Small intestine (tissue), 16 donors: ENCODE measurements around the gene GOLGA8Q. TPM values are rescaled to one million over a fixed set of nuclear protein-coding genes. Genes with fewer than 3 reads are reported as not detected.
"Not testable (repeated sequence)": the region's sequence is repeated elsewhere in the genome, so short reads cannot be mapped to it uniquely, and the experiment has no call there.

Source experiments
- DNase-seq, 2 donors: peaks; one replicate each; pipeline versions ENCODE4 v3.0.0 to v3.0.0-alpha.2; 2013
- FAIRE-seq: peaks from 2 replicates; lab custom pipeline; 2012; peaks lifted over from hg19 to GRCh38; lab: Jason Lieb, UNC
- H3K27ac ChIP-seq, 3 donors: one replicate each; pipeline ENCODE4 v1.5.1; 2013; ENCODE audit warnings: low read length in 2 of 3, mild to moderate bottlenecking in 2 of 3, control low read depth in 1 of 3, inconsistent platforms in 1 of 3, low read depth in 1 of 3, moderate library complexity in 1 of 3
- H3K27me3 ChIP-seq, 3 donors: one replicate each; pipeline ENCODE4 v1.6.1; 2013; ENCODE audit warnings: low read length in 3 of 3, inconsistent platforms in 1 of 3; ENCODE audit not compliant: control insufficient read depth in 3 of 3, insufficient read depth in 3 of 3
- H3K36me3 ChIP-seq, 3 donors: one replicate each; pipeline ENCODE4 v1.6.1; 2013; ENCODE audit warnings: low read length in 3 of 3, inconsistent platforms in 1 of 3, low read depth in 1 of 3, mild to moderate bottlenecking in 1 of 3, moderate library complexity in 1 of 3; ENCODE audit not compliant: control insufficient read depth in 3 of 3, insufficient read depth in 2 of 3
- H3K4me1 ChIP-seq, 3 donors: one replicate each; pipeline ENCODE4 v1.6.1; 2013; ENCODE audit warnings: low read length in 2 of 3, inconsistent platforms in 1 of 3, low read depth in 1 of 3, mild to moderate bottlenecking in 1 of 3, moderate library complexity in 1 of 3; ENCODE audit not compliant: control insufficient read depth in 3 of 3, insufficient read depth in 2 of 3
- H3K4me3 ChIP-seq, 3 donors: one replicate each; pipeline ENCODE4 v1.5.1; 2013; ENCODE audit warnings: low read length in 3 of 3, control low read depth in 1 of 3, inconsistent platforms in 1 of 3, low read depth in 1 of 3, mild to moderate bottlenecking in 1 of 3, moderate library complexity in 1 of 3
- H3K9me3 ChIP-seq, 2 donors: one replicate each; pipeline ENCODE4 v1.6.1; 2013; ENCODE audit warnings: low read depth in 1 of 2, low read length in 1 of 2; ENCODE audit not compliant: control insufficient read depth in 2 of 2, insufficient read depth in 1 of 2
- WGBS, 3 donors: extraction: QIAGEN DNeasy Blood & Tissue Kit; methylation state at CpG; one replicate each; pipeline ENCODE4 v1.1.7; 2013; 5-methylcytosine and 5-hydroxymethylcytosine counted together
- long read RNA-seq, 10 donors: transcript quantifications; one replicate each; lab custom pipeline, GENCODE V29; 2026
- polyA plus RNA-seq, 4 donors: library from polyadenylated mRNA; stranded (reverse) in 3 of 4; unstranded in 1 of 4; fragments of 200-250 nt in 3 of 4; fragments of 120-200 nt in 1 of 4; gene quantifications; one replicate each; pipeline versions ENCODE4 v1.2.1 to v1.2.3, GENCODE V29; 2013
- donor health status: healthy with polysubstance abuse.
- donor health status: control.
- donor health status: control.
- donor health status: Bipolar disorder and iron deficiency.
- donor health status: healthy.

Gene GOLGA8Q, protein sequence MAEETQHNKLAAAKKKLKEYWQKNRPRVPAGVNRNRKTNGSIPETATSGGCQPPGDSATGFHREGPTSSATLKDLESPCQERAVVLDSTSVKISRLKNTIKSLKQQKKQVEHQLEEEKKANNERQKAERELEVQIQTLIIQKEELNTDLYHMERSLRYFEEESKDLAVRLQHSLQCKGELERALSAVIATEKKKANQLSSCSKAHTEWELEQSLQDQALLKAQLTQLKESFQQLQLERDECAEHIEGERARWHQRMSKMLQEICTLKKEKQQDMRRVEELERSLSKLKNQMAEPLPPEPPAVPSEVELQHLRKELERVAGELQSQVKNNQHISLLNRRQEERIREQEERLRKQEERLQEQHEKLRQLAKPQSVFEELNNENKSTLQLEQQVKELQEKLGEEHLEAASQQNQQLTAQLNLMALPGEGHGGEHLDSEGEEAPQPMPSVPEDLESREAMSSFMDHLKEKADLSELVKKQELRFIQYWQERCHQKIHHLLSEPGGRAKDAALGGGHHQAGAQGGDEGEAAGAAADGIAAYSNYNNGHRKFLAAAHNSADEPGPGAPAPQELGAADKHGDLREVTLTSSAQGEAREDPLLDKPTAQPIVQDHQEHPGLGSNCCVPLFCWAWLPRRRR
- 1 to 10 TPM in 1 of 4 donors, under 1 TPM in 1, not detected in 2; 0.21 to 1.6 TPM for polyA plus RNA-seq
- long read RNA-seq, donor 1: 0 reads
- long read RNA-seq, donor 2: 0 reads
- long read RNA-seq, donor 3: 0 reads
- long read RNA-seq, donor 4: 0 reads
- long read RNA-seq, donor 5: 0 reads
- long read RNA-seq, donor 6: 0 reads
- long read RNA-seq, donor 7: 0 reads
- long read RNA-seq, donor 8: 0 reads
- long read RNA-seq, donor 9: 0 reads
- long read RNA-seq, donor 10: 0 reads

DNA sequence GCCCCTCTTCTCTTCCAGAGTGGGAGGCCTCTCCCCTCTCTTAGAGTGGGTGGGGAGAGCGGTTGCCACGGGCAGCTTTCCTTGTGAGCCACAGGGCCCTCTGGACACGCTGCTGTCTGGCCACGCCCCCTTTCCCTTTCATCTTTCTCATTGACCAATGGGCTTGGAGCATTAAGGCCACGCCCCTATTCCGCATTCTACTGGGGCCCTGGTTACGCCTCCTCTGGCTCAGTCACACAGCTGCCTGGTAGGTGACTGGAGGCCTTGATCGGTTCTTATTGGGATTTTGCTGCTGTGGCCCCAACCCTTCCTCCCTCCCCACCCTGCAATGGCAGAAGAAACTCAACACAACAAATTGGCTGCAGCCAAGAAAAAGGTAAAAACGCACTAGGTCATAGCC lies at the start of gene GOLGA8Q:
GOLGA8Q (plus strand) TSS at position 301 of the 400 bp plus-strand sequence; CDS start at position 329, 28 bp downstream.
- not testable (repeated sequence) for H3K27me3 ChIP-seq, FAIRE-seq, H3K9me3 ChIP-seq, H3K27ac ChIP-seq, H3K4me1 ChIP-seq, H3K4me3 ChIP-seq, H3K36me3 ChIP-seq, DNase-seq
- 92% methylated on average over 2 of the region's 9 CpGs; no CpG with 5 or more reads in 2 of the 3 donors for WGBS, 3 donors

GRCh38 chr15:30502904-30503781 lies 48.7 kb upstream of the GOLGA8Q start:
- not testable (repeated sequence) for H3K27ac ChIP-seq, H3K9me3 ChIP-seq, FAIRE-seq, H3K4me3 ChIP-seq, H3K36me3 ChIP-seq, DNase-seq, H3K27me3 ChIP-seq, H3K4me1 ChIP-seq
- 92 to 93% (median 93%) methylated on average over 5 to 6 of the region's 11 CpGs for WGBS, 3 donors

GRCh38 chr15:30504162-30504843 lies 47.5 kb upstream of the GOLGA8Q start:
- H3K4me1 ChIP-seq, DNase-seq, H3K4me3 ChIP-seq, H3K9me3 ChIP-seq, H3K27me3 ChIP-seq, FAIRE-seq, H3K27ac ChIP-seq, H3K36me3 ChIP-seq: not testable (repeated sequence)
- WGBS, 3 donors: 63 to 91% (median 81%) methylated on average over 2 to 5 of the region's 5 CpGs

DNA sequence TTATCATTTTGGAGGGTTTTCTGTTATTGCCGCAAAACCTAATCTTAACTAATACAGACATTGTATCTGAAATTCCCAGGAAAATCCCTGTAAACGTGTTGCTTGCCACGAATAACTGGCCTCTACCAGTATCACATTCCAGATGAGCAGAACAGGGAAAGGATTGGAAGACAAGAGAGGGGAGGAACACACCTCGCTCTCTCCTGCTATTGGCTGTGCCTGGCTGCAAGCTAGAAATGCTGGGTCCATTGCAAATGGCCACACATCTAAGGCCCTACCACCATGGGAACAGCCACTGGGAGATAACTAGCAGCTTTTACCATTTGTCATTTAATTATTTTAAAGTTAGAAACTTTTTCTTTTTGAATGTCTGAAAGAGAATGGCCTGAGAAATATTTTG lies 37.3 kb upstream of the GOLGA8Q start:
- not testable (repeated sequence) for H3K27ac ChIP-seq, H3K36me3 ChIP-seq, H3K27me3 ChIP-seq, H3K4me1 ChIP-seq, H3K9me3 ChIP-seq, DNase-seq, H3K4me3 ChIP-seq
- no CpG with 5 or more reads among the region's 4 CpGs for WGBS, 3 donors
- peak; percentile 77 for FAIRE-seq

- not testable (repeated sequence) for DNase-seq, FAIRE-seq, H3K36me3 ChIP-seq, H3K4me3 ChIP-seq, H3K27ac ChIP-seq, H3K27me3 ChIP-seq, H3K4me1 ChIP-seq, H3K9me3 ChIP-seq
- 64 to 90% (median 90%) methylated on average over 1 to 4 of the region's 7 CpGs for WGBS, 3 donors
Observed at GRCh38 chr15:30523453-30524243, 28.2 kb upstream of the GOLGA8Q start.

DNA sequence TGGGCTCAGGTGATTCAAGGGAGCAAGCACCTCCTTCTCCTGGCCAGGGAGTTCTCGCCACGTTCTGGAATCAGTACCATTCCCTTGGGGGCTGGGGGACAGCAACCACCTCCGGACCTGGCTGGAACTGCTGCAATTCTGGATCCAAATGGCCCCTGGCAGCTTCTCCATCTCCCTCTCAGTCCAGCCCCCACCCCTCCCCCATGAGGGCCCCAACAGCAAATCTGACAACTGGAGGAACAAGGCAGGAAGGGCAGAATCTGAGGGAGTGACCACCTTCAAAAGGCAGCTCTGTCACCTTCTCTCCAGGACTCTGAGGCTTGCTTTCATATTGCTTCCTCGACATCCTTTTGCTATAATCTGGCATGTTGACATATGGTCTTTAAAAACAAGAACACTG lies 25.9 kb upstream of the GOLGA8Q start:
- not testable (repeated sequence) for H3K27me3 ChIP-seq, DNase-seq, H3K27ac ChIP-seq, H3K4me1 ChIP-seq, H3K9me3 ChIP-seq, FAIRE-seq, H3K36me3 ChIP-seq, H3K4me3 ChIP-seq
- 20% methylated on average over 1 of the region's 4 CpGs; no CpG with 5 or more reads in 2 of the 3 donors for WGBS, 3 donors

DNA sequence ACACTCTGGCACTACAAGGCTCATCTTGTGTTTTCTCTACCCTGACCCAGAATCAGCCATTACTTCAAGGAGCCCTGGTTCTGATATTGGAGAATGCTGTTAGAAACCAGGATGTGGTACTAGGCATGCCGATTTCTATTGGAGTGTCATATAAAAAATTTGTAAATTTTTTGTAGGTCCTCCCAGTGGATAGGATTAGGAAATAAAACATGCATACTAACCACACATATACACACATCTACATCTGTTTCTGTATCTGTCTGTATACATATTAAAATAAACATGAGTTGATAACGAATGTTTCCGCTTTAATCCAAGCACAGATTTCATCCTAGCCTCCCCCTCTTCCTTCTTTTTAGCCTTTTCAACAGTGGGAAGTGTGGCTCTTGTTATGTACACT lies 22.8 kb upstream of the GOLGA8Q start:
- H3K27ac ChIP-seq, H3K27me3 ChIP-seq, H3K4me3 ChIP-seq, H3K36me3 ChIP-seq, FAIRE-seq, H3K4me1 ChIP-seq, DNase-seq, H3K9me3 ChIP-seq: not testable (repeated sequence)
- WGBS, 3 donors: no CpG with 5 or more reads among the region's 3 CpGs
